Measurements from ENCODE around the gene MTHFSD.

DNA sequence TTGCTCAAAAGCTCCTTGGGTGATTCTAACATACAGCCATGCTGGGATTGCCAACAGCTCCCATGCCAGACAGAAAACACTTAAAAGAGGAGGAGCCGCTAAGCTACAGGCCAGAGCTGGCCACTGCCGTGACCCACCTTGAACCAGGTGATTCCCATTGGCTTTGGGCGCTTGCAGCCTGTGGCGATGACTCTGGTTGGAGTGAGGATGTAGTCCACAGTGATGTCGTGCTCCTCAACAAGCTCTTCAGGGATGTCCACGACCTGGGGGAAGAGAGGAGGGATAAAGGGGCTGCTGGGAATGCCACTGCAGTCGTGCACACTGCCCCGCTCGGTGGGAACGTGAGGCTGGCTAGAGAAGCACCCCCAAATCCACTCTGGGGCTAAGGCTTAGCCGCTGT lies 13.5 kb downstream of the MTHFSD start:
- TF ChIP-seq, protein P1, sequence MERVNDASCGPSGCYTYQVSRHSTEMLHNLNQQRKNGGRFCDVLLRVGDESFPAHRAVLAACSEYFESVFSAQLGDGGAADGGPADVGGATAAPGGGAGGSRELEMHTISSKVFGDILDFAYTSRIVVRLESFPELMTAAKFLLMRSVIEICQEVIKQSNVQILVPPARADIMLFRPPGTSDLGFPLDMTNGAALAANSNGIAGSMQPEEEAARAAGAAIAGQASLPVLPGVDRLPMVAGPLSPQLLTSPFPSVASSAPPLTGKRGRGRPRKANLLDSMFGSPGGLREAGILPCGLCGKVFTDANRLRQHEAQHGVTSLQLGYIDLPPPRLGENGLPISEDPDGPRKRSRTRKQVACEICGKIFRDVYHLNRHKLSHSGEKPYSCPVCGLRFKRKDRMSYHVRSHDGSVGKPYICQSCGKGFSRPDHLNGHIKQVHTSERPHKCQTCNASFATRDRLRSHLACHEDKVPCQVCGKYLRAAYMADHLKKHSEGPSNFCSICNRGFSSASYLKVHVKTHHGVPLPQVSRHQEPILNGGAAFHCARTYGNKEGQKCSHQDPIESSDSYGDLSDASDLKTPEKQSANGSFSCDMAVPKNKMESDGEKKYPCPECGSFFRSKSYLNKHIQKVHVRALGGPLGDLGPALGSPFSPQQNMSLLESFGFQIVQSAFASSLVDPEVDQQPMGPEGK (CRISPR knock-in tag; IDR thresholded peaks at IDR 0.05; ENCODE audit: borderline replicate concordance), result no peak
- TF ChIP-seq CREB5 (CRISPR knock-in tag; IDR thresholded peaks at IDR 0.05; ENCODE audit: low read depth) (no peak), ISL1 (CRISPR knock-in tag; IDR thresholded peaks at IDR 0.05) (no peak), TCF4 (CRISPR knock-in tag; IDR thresholded peaks at IDR 0.05; ENCODE audit: borderline replicate concordance) (no peak), ZNF8 (CRISPR knock-in tag; IDR thresholded peaks at IDR 0.05) (no peak), ZFP3 (CRISPR knock-in tag; IDR thresholded peaks at IDR 0.05) (no peak)
